ENCODE data around the gene PAQR3. TPM values are rescaled to one million over a fixed set of nuclear protein-coding genes. Genes with fewer than 3 reads are reported as not detected.
"Not testable (repeated sequence)": the region's sequence is repeated elsewhere in the genome, so short reads cannot be mapped to it uniquely, and the experiment has no call there.

Gene PAQR3
- total RNA-seq, 1 donor from 2014 or later, result 20.1 TPM

GRCh38 chr4:78936989-78937388, 2.2 kb downstream of the PAQR3 start:
- intact Hi-C loops (cut with DNase I), result no loop called here
- DNase-seq (ENCODE audit: low spot score) (no peak), ATAC-seq (no peak)

GRCh38 chr4:78930016-78930629, 9.1 kb downstream of the PAQR3 start:
- DNase-seq (ENCODE audit: low spot score) (no peak), ATAC-seq (no peak)
- intact Hi-C loops (cut with DNase I), result no loop called here

GRCh38 chr4:78928835-78929234, 10.4 kb downstream of the PAQR3 start:
- no peak for DNase-seq (ENCODE audit: low spot score)
- no peak for ATAC-seq
- intact Hi-C loops (cut with DNase I), result no loop called here

GRCh38 chr4:78926826-78927225, 12.4 kb downstream of the PAQR3 start:
- no peak for ATAC-seq
- intact Hi-C loops (cut with DNase I), result no loop called here
- no peak for DNase-seq (ENCODE audit: low spot score)

- ATAC-seq, result no peak
These were observed 15.6 kb downstream of the PAQR3 start for GRCh38 chr4:78923464-78924312.

GRCh38 chr4:78922207-78922606, 17.0 kb downstream of the PAQR3 start:
- intact Hi-C loops (cut with DNase I), result no loop called here
- ATAC-seq (no peak), DNase-seq (ENCODE audit: low spot score) (no peak)

More at GRCh38 chr4:78923464-78924312, 15.6 kb downstream of the PAQR3 start:
- intact Hi-C loops (cut with DNase I), result no loop called here
- DNase-seq (ENCODE audit: low spot score), result no peak

- DNase-seq (ENCODE audit: low spot score) (no peak), ATAC-seq (no peak)
- intact Hi-C loops (cut with DNase I), result no loop called here
These were observed 28.6 kb downstream of the PAQR3 start for GRCh38 chr4:78910612-78911011.

GRCh38 chr4:78908974-78909373, 30.3 kb downstream of the PAQR3 start:
- intact Hi-C loops (cut with DNase I); ATAC-seq; DNase-seq (ENCODE audit: low spot score): not testable (repeated sequence)

- intact Hi-C loops (cut with DNase I), result no loop called here
- ATAC-seq (no peak), DNase-seq (ENCODE audit: low spot score) (no peak)
These were observed 31.6 kb downstream of the PAQR3 start for GRCh38 chr4:78907638-78908037.

- ATAC-seq, result no peak
- DNase-seq (ENCODE audit: low spot score), result no peak
- intact Hi-C loops (cut with DNase I), result no loop called here
These were observed 35.1 kb downstream of the PAQR3 start for GRCh38 chr4:78904143-78904542.

- DNase-seq (ENCODE audit: low spot score), result no peak
- intact Hi-C loops (cut with DNase I), result no loop called here
- ATAC-seq, result no peak
These were observed 36.9 kb downstream of the PAQR3 start for GRCh38 chr4:78902298-78902697.

GRCh38 chr4:78901882-78902281, 37.4 kb downstream of the PAQR3 start:
- intact Hi-C loops (cut with DNase I), result no loop called here
- DNase-seq (ENCODE audit: low spot score) (no peak), ATAC-seq (no peak)

- ATAC-seq (no peak), DNase-seq (ENCODE audit: low spot score) (no peak)
- intact Hi-C loops (cut with DNase I), result no loop called here
These were observed 39.9 kb downstream of the PAQR3 start for GRCh38 chr4:78899302-78899701.

GRCh38 chr4:78889955-78890354, 49.3 kb downstream of the PAQR3 start:
- ATAC-seq (no peak), DNase-seq (ENCODE audit: low spot score) (no peak)
- intact Hi-C loops (cut with DNase I), result no loop called here

- DNase-seq (ENCODE audit: low spot score) (no peak), ATAC-seq (no peak)
- intact Hi-C loops (cut with DNase I), result no loop called here
These were observed 53.6 kb downstream of the PAQR3 start for GRCh38 chr4:78885598-78885997.

- no peak for ATAC-seq
- no peak for DNase-seq (ENCODE audit: low spot score)
- intact Hi-C loops (cut with DNase I), result no loop called here
These were observed 58.3 kb downstream of the PAQR3 start for GRCh38 chr4:78880874-78881492.

GRCh38 chr4:78878031-78878430, 61.2 kb downstream of the PAQR3 start:
- no peak for DNase-seq (ENCODE audit: low spot score)
- intact Hi-C loops (cut with DNase I), result no loop called here
- no peak for ATAC-seq

- ATAC-seq, result no peak
- intact Hi-C loops (cut with DNase I), result no loop called here
- DNase-seq (ENCODE audit: low spot score), result no peak
These were observed 62.5 kb downstream of the PAQR3 start for GRCh38 chr4:78876568-78877320.

- intact Hi-C loops (cut with DNase I), result no loop called here
- DNase-seq (ENCODE audit: low spot score) (no peak), ATAC-seq (no peak)
These were observed 69.2 kb downstream of the PAQR3 start for GRCh38 chr4:78870056-78870455.
